Measurements from ENCODE around the gene BRINP3. TPM values are rescaled to one million over a fixed set of nuclear protein-coding genes. Genes with fewer than 3 reads are reported as not detected.
"Not testable (repeated sequence)": the region's sequence is repeated elsewhere in the genome, so short reads cannot be mapped to it uniquely, and the experiment has no call there.

Gene BRINP3
- total RNA-seq (2012; rRNA removed) = not detected in 2 replicates

DNA sequence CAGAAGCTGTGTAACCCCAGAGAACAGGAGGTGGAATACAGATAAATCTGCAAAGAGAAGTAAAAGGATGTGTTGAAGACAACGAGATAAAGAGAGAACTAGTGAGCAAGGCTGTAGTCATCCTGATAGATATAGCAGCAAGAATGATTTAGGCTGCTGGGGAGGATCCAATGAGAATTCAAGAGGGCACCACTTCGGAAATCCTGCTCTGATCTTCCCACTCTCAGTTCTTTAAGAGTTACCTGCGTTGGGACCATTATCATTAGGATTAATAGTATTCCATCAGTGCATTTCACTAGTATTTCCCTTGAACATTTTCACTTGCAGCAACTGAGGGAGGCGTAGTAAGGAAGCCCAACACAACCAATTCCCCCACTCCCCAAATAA lies at the start of gene BRINP3:
BRINP3 (minus strand) TSS at position 103 of the 387 bp plus-strand sequence.
- Histone ChIP-seq H3K36me3 (ENCODE audit: insufficient read depth, low read length) (no peaks in the 10 kb centered on the region), H3K9me3 (replicated peaks; ENCODE audit: low read length) (no peaks in the 10 kb centered on the region), H3K4me2 (ENCODE audit: low read length) (peak within 1 kb of the TSS; percentile 93), H3K4me1 (ENCODE audit: control insufficient read depth, insufficient read depth, low read length) (peaks cover 10% of the 10 kb centered on the region), H3K27me3 (ENCODE audit: control insufficient read depth, insufficient read depth, low read length) (peaks cover 57% of the 10 kb centered on the region), H3K9ac (ENCODE audit: low read depth, low read length) (no peak within 1 kb of the TSS), H3K4me3 (ENCODE audit: low read length) (peak within 1 kb of the TSS; percentile 58)

DNA sequence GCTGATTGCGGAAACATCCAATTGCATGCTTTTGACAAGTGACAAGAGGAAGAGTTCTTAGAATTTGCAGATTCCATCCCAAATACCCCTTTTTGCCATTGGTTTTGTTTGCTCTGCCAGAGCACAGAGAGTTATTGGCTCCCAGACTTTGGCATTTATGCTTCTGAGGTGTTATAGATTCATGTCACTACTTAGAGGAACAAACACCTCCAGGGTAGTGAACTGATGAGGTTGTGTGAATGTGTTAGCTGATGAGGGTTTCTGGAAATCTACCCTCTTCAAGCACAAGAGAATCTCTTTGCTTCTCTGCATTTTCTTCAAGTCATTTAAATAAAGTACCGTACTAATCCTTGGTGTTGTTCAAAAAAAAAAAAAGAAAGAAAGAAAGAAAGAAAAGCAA lies 33.9 kb upstream of the BRINP3 start:
- Histone ChIP-seq H3K36me3 (ENCODE audit: insufficient read depth, low read length) (no peaks in the 10 kb centered on the region), H3K4me1 (ENCODE audit: control insufficient read depth, insufficient read depth, low read length) (no peaks in the 10 kb centered on the region), H3K4me2 (ENCODE audit: low read length) (no peak overlapping the region), H3K27me3 (ENCODE audit: control insufficient read depth, insufficient read depth, low read length) (no peaks in the 10 kb centered on the region), H3K9ac (ENCODE audit: low read depth, low read length) (no peak overlapping the region), H3K9me3 (replicated peaks; ENCODE audit: low read length) (no peaks in the 10 kb centered on the region), H3K4me3 (ENCODE audit: low read length) (no peak overlapping the region)

DNA sequence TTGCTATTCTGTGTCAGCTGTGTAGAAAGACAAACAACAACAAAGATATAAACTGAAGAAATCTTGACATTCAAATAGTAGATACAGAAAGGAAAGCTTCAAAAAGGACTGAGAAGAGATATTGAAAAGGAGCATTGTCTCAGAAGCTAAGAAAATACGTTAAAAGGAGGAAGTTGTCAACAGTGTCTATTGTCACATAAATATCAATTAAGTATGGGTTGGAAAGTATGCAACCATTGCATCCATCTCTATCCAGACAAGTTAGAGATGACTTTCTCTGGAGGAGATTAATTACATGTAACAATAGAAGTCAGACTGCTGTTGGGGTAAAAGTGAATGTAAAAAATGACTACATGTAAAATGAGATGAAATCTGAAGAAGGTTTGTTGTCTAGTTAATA lies 29.7 kb upstream of the BRINP3 start:
- Histone ChIP-seq H3K27me3 (ENCODE audit: control insufficient read depth, insufficient read depth, low read length) (no peaks in the 10 kb centered on the region), H3K36me3 (ENCODE audit: insufficient read depth, low read length) (no peaks in the 10 kb centered on the region), H3K4me3 (ENCODE audit: low read length) (no peak overlapping the region), H3K4me1 (ENCODE audit: control insufficient read depth, insufficient read depth, low read length) (no peaks in the 10 kb centered on the region), H3K4me2 (ENCODE audit: low read length) (no peak overlapping the region), H3K9me3 (replicated peaks; ENCODE audit: low read length) (no peaks in the 10 kb centered on the region), H3K9ac (ENCODE audit: low read depth, low read length) (no peak overlapping the region)

DNA sequence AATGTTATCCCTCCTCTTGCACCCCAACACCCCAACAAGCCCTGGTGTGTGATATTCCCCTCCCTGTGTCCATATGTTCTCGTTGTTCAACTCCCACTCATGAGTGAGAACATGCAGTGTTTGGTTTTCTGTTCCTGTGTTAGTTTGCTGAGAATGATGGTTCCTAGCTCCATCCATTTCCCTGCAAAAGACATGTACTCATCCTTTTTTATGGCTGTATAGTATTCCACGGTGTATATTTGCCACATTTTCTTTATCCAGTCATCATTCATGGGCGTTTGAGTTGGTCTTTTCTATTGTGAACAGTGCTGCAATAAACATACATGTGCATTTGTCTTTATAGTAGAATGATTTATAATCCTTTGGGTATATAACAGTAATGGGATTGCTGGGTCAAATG lies 26.9 kb upstream of the BRINP3 start:
- not testable (repeated sequence) for H3K4me1 ChIP-seq (ENCODE audit: control insufficient read depth, insufficient read depth, low read length); H3K9me3 ChIP-seq (replicated peaks; ENCODE audit: low read length); H3K4me3 ChIP-seq (ENCODE audit: low read length); H3K4me2 ChIP-seq (ENCODE audit: low read length); H3K27me3 ChIP-seq (ENCODE audit: control insufficient read depth, insufficient read depth, low read length); H3K9ac ChIP-seq (ENCODE audit: low read depth, low read length); H3K36me3 ChIP-seq (ENCODE audit: insufficient read depth, low read length)

DNA sequence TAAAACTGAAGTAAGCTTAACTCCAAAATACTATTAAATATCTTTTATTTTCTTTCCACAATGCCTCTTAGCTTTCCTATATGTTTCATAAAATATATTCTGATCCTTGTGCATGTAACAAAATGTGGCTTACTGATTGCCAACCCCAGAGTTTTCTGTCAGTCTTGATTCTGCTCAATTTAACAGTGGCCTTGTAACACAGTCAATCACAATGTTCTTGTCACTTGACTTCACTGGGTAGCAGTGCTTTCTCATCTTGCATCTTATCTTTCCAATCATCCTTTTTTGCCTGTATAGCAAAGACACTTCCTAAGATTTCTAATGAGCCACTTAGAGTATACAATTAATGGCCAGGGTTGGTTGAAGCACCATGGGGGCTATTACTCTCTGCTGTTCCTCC lies 19.9 kb upstream of the BRINP3 start:
- H3K4me1 ChIP-seq (ENCODE audit: control insufficient read depth, insufficient read depth, low read length) = no peaks in the 10 kb centered on the region
- no peaks in the 10 kb centered on the region for H3K27me3 ChIP-seq (ENCODE audit: control insufficient read depth, insufficient read depth, low read length)

DNA sequence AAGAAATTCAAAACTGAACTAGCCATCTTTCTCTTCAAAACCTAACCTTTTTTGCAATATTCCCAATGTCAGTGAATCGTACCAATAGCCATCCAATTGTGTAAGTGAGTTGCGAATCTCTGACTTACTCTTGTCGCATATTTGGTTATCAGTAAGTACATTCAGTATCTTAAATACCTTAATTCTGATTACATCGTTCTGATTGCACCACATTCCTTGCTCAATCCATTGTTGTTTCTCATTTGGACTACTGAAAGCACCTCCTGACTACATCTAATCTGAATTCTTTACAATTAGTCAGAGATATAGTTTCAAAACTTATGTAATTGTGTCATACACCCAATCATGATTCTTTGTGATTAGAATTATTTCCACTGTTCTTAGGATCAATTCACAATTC lies 16.8 kb upstream of the BRINP3 start:
- no peak overlapping the region for H3K4me2 ChIP-seq (ENCODE audit: low read length)
- no peaks in the 10 kb centered on the region for H3K4me1 ChIP-seq (ENCODE audit: control insufficient read depth, insufficient read depth, low read length)
- no peaks in the 10 kb centered on the region for H3K36me3 ChIP-seq (ENCODE audit: insufficient read depth, low read length)
- no peaks in the 10 kb centered on the region for H3K9me3 ChIP-seq (replicated peaks; ENCODE audit: low read length)
- H3K9ac ChIP-seq (ENCODE audit: low read depth, low read length) = no peak overlapping the region
- H3K4me3 ChIP-seq (ENCODE audit: low read length) = no peak overlapping the region
- no peaks in the 10 kb centered on the region for H3K27me3 ChIP-seq (ENCODE audit: control insufficient read depth, insufficient read depth, low read length)

More for the DNA sequence above, 19.9 kb upstream of the BRINP3 start:
- Histone ChIP-seq H3K36me3 (ENCODE audit: insufficient read depth, low read length) (no peaks in the 10 kb centered on the region), H3K9me3 (replicated peaks; ENCODE audit: low read length) (no peaks in the 10 kb centered on the region), H3K9ac (ENCODE audit: low read depth, low read length) (no peak overlapping the region), H3K4me2 (ENCODE audit: low read length) (no peak overlapping the region), H3K4me3 (ENCODE audit: low read length) (no peak overlapping the region)

DNA sequence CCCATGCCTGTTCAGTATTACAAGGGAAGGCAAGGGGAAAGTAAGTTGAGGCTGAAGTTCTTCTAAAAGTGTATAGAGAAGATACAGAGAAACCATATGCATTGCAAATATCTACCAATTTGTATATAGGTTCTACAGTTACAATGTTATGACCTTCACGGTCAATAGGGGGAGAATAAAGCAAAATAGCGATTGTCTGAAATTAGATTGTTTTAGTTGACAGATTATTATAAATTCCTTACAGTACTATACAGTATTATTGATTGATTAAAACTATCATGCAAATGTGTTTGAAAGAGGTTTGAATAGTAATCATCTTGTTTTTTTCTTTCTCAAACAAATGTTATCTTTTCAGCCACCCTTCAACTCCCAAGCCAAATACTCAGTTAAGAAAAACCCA lies 13.7 kb upstream of the BRINP3 start:
- Histone ChIP-seq H3K27me3 (ENCODE audit: control insufficient read depth, insufficient read depth, low read length) (no peaks in the 10 kb centered on the region), H3K4me1 (ENCODE audit: control insufficient read depth, insufficient read depth, low read length) (no peaks in the 10 kb centered on the region), H3K9me3 (replicated peaks; ENCODE audit: low read length) (no peaks in the 10 kb centered on the region), H3K36me3 (ENCODE audit: insufficient read depth, low read length) (no peaks in the 10 kb centered on the region), H3K9ac (ENCODE audit: low read depth, low read length) (no peak overlapping the region), H3K4me3 (ENCODE audit: low read length) (no peak overlapping the region), H3K4me2 (ENCODE audit: low read length) (no peak overlapping the region)

DNA sequence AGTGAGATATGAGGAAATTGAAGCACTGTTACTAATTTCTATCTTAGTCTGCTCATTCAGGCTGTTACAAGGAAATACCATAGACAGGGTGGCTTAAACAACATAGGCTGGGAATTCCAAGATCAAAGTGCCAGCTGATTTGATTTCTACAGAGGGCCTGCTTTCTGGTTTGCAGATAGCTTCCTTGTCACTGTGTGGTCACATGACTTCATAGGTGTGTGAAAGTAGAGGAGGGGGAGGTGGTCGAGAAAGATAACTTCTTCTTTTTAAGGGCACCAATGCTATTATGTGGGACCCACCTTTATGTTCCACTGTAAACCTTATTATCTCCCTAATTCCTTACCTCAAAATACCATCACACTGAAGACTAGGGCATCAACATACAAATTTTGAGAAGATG lies 6.4 kb upstream of the BRINP3 start:
- Histone ChIP-seq H3K27me3 (ENCODE audit: control insufficient read depth, insufficient read depth, low read length) (peaks cover 6% of the 10 kb centered on the region), H3K9me3 (replicated peaks; ENCODE audit: low read length) (no peaks in the 10 kb centered on the region), H3K4me1 (ENCODE audit: control insufficient read depth, insufficient read depth, low read length) (no peaks in the 10 kb centered on the region), H3K4me3 (ENCODE audit: low read length) (no peak overlapping the region), H3K9ac (ENCODE audit: low read depth, low read length) (no peak overlapping the region), H3K4me2 (ENCODE audit: low read length) (no peak overlapping the region), H3K36me3 (ENCODE audit: insufficient read depth, low read length) (no peaks in the 10 kb centered on the region)

DNA sequence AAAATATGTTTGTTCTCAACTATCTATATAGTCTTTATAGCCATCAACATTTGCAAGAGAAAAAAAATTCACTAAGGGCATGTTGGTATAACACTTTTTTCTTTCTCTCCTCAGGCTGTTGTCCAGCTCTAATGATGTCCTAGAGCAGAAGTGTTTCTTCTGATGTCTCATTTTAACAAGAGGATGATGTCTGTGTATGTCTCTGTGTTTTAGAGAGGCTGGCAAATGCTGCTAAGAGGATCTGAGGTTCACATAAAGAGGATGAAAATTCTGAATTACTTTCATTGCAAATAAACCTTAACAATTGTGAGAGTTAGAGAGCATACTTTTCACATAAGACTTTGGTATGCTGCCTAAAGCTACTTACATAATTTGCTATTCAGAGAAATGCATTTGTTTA lies 2.6 kb upstream of the BRINP3 start:
- no peak overlapping the region for H3K4me2 ChIP-seq (ENCODE audit: low read length)
- no peaks in the 10 kb centered on the region for H3K9me3 ChIP-seq (replicated peaks; ENCODE audit: low read length)
- H3K9ac ChIP-seq (ENCODE audit: low read depth, low read length) = no peak overlapping the region
- H3K27me3 ChIP-seq (ENCODE audit: control insufficient read depth, insufficient read depth, low read length) = peaks cover 42% of the 10 kb centered on the region
- no peaks in the 10 kb centered on the region for H3K36me3 ChIP-seq (ENCODE audit: insufficient read depth, low read length)
- H3K4me1 ChIP-seq (ENCODE audit: control insufficient read depth, insufficient read depth, low read length) = peaks cover 10% of the 10 kb centered on the region
- H3K4me3 ChIP-seq (ENCODE audit: low read length) = no peak overlapping the region

DNA sequence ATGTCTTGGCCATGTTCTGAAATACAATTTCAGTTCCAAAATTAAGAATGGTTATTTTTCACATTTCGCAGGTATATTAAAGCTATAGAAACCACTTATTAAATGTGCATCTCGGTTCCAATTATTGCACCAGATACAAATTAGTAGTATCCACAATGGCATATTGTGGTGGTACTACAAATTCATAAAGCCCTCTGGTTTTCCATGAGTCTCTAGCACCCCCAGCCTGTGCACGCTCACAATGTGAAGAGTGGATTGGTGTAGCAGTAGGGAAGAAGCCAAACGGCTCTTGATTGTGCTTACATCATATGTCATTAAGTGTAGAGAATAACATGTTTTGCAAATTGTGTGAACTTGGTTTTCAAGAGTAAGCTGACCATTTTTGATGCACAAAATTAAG lies 1.9 kb upstream of the BRINP3 start:
- Histone ChIP-seq H3K4me1 (ENCODE audit: control insufficient read depth, insufficient read depth, low read length) (peaks cover 10% of the 10 kb centered on the region), H3K9ac (ENCODE audit: low read depth, low read length) (no peak overlapping the region), H3K27me3 (ENCODE audit: control insufficient read depth, insufficient read depth, low read length) (peaks cover 49% of the 10 kb centered on the region), H3K9me3 (replicated peaks; ENCODE audit: low read length) (no peaks in the 10 kb centered on the region), H3K36me3 (ENCODE audit: insufficient read depth, low read length) (no peaks in the 10 kb centered on the region), H3K4me2 (ENCODE audit: low read length) (no peak overlapping the region), H3K4me3 (ENCODE audit: low read length) (no peak overlapping the region)

DNA sequence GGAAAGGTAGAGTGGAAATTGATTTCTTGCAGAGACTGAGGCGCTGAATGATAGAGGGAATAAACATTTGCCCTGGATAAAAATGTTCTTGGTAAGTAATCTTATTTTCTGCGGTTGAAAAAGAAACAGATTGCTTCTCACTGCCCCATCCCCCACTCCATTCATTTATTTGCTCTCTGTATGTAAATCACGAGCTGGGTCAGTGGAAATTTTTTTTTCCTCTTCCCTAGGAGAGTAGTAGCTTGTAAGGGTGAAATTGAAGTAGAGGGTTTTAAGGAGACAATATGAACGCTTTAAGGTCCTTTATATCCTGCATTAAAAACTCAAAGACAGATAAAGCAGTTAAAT lies 1.4 kb upstream of the BRINP3 start:
- no peaks in the 10 kb centered on the region for H3K36me3 ChIP-seq (ENCODE audit: insufficient read depth, low read length)
- no peak overlapping the region for H3K9ac ChIP-seq (ENCODE audit: low read depth, low read length)
- H3K9me3 ChIP-seq (replicated peaks; ENCODE audit: low read length) = no peaks in the 10 kb centered on the region
- peaks cover 10% of the 10 kb centered on the region for H3K4me1 ChIP-seq (ENCODE audit: control insufficient read depth, insufficient read depth, low read length)
- H3K4me3 ChIP-seq (ENCODE audit: low read length) = peak overlapping the region; percentile 58
- H3K27me3 ChIP-seq (ENCODE audit: control insufficient read depth, insufficient read depth, low read length) = peaks cover 54% of the 10 kb centered on the region
- peak overlapping the region; percentile 93 for H3K4me2 ChIP-seq (ENCODE audit: low read length)

DNA sequence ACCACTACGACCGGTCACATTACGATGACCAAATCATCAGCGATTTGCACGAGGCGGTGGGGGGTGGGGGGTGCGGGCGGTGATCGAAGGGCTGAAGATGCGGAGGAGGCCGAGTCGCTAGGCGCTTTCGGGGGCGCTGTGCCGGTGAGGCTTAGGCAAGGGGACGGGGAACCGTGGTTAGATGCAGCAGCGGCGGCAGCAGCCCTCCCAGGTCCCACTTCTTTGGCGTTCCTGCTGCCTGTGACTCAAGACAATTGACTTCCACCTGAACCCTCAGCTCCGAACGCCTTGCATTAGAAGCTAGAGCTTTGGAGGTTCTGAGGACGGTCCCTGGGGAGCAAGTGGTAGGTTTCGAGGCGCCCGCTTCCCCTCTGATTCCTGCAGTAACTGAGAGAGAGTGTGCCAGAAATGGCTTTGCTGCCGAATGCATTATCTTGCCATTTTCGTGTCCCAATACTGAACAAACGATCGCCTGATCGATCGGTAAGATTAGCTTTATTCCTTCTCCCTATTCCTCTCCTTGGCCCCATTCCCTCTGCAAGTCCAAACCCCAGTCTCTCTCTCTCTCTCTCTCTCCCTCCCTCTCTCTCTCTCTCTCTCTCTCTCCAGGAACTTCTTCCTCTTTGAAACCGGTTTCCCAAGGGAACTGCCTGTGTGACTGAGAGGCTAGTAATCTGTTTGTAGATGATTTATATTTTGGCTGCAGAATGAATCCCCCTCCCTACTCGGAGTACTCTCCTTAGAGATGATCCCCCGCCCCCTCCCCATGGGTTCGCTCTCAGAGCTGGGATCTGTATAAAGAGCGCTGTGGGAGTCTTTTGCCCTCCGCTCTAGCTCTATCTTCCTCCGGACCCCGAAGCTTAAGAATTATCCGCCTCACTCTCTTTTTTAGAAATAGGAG lies 735 bp upstream of the BRINP3 start:
- Histone ChIP-seq H3K4me1 (ENCODE audit: control insufficient read depth, insufficient read depth, low read length) (peaks cover 10% of the 10 kb centered on the region), H3K36me3 (ENCODE audit: insufficient read depth, low read length) (no peaks in the 10 kb centered on the region), H3K4me2 (ENCODE audit: low read length) (peak overlapping the region; percentile 93), H3K9ac (ENCODE audit: low read depth, low read length) (no peak overlapping the region), H3K4me3 (ENCODE audit: low read length) (peak overlapping the region; percentile 58), H3K27me3 (ENCODE audit: control insufficient read depth, insufficient read depth, low read length) (peaks cover 57% of the 10 kb centered on the region), H3K9me3 (replicated peaks; ENCODE audit: low read length) (no peaks in the 10 kb centered on the region)

All from skeletal muscle satellite cell (primary cell).